GM12878 (cell line): Measurements from ENCODE around the gene TRMT1. TPM values are rescaled to one million over a fixed set of nuclear protein-coding genes. Genes with fewer than 3 reads are reported as not detected.

ENCODE experiments used
- ATAC-seq: fragments of 200-7000 bp; cut with Tn5 transposase; 3 replicates; pipeline ENCODE4 v1.9.1; 2020; ENCODE audit warnings: mild to moderate bottlenecking, moderate library complexity
- BruUV-seq: library from RNA; stranded (reverse); fragments of 400-500 nt; replicated peaks from 2 replicates; lab custom pipeline; 2021; lab: Mats Ljungman, UMichigan
- CTCF ChIA-PET: fragments of 300-600 bp; sonication (Branson Sonifier 250); formaldehyde crosslinking; extraction: SDS; loops from one replicate; lab custom pipeline; 2021; ENCODE audit warnings: inconsistent platforms; lab: Yijun Ruan, JAX
- POLR2A ChIA-PET: fragments of 350-600 bp; formaldehyde crosslinking; extraction: SDS; loops from one replicate; lab custom pipeline; 2021; ENCODE audit warnings: inconsistent platforms; lab: Charles Lee
- RAD21 ChIA-PET: fragments of 300-600 bp; sonication (Branson Sonifier 250); formaldehyde crosslinking; loops from one replicate; lab custom pipeline; 2023; ENCODE audit warnings: antibody characterized with exemption; ENCODE audit not compliant: unreplicated experiment; lab: Charles Lee
- SMC1A ChIA-PET: fragments of 300-600 bp; sonication (Branson Sonifier 250); formaldehyde crosslinking; loops from one replicate; lab custom pipeline; 2023; ENCODE audit not compliant: unreplicated experiment, uncharacterized antibody; lab: Charles Lee
- DNase-seq: peaks from one replicate; pipeline ENCODE4 v3.0.0-alpha.2; 2011; ENCODE audit warnings: low read depth, low spot score
- FAIRE-seq: peaks from 3 replicates; lab custom pipeline; 2011; peaks lifted over from hg19 to GRCh38; lab: Jason Lieb, UNC
- H2AFZ ChIP-seq: 2 replicates; pipeline ENCODE4 v1.6.0; 2011; ENCODE audit warnings: low read depth, low read length, control low read depth; ENCODE audit not compliant: control insufficient read depth
- H3K27ac ChIP-seq: 2 replicates; pipeline ENCODE4 v1.5.1; 2011; ENCODE audit warnings: control low read depth; ENCODE audit not compliant: control insufficient read depth, insufficient read depth
- H3K27me3 ChIP-seq, 2 experiments: replicated peaks in 1 of 2; 2 replicates each; pipeline versions ENCODE4 v1.6.0 to v1.6.1; 2011; ENCODE audit warnings: low read length in 1 of 2; ENCODE audit not compliant: control insufficient read depth in 2 of 2, insufficient read depth in 2 of 2
- H3K36me3 ChIP-seq, 2 experiments: 2 replicates each; pipeline ENCODE4 v1.5.1; 2011; ENCODE audit warnings: low read length in 1 of 2; ENCODE audit not compliant: control insufficient read depth in 2 of 2, insufficient read depth in 2 of 2
- H3K4me1 ChIP-seq: 2 replicates; pipeline ENCODE4 v1.6.1; 2011; ENCODE audit warnings: mild to moderate bottlenecking, low read length, moderate library complexity, mixed read lengths; ENCODE audit not compliant: control insufficient read depth, insufficient read depth
- H3K4me2 ChIP-seq: 2 replicates; pipeline ENCODE4 v1.6.0; 2011; ENCODE audit warnings: control low read depth; ENCODE audit not compliant: control insufficient read depth, insufficient read depth
- H3K4me3 ChIP-seq: fragments of 200-600 bp; sonication (generic); 2 replicates; pipeline ENCODE4 v1.5.1; 2016
- H3K79me2 ChIP-seq: 2 replicates; pipeline ENCODE4 v1.6.0; 2011; ENCODE audit warnings: low read length; ENCODE audit not compliant: control insufficient read depth, insufficient read depth
- H3K9ac ChIP-seq: 2 replicates; pipeline ENCODE4 v1.8.0; 2011; ENCODE audit warnings: low read length, control low read depth, mixed read lengths; ENCODE audit not compliant: control insufficient read depth, insufficient read depth
- H3K9me3 ChIP-seq: replicated peaks from 3 replicates; pipeline ENCODE4 v1.5.1; 2011; ENCODE audit warnings: mild to moderate bottlenecking, low read length; ENCODE audit not compliant: control insufficient read depth, insufficient read depth
- H4K20me1 ChIP-seq: 2 replicates; pipeline ENCODE4 v1.6.0; 2011; ENCODE audit not compliant: control insufficient read depth, insufficient read depth
- CREB1 ChIP-seq: IDR thresholded peaks from 2 replicates; pipeline ENCODE4 v1.6.1; 2012; ENCODE audit warnings: low read depth, mild to moderate bottlenecking, inconsistent platforms
- IKZF2 ChIP-seq, 2 experiments: fragments of 450-650 bp; IDR thresholded peaks; 2 replicates each; pipeline ENCODE4 v1.6.1; 2017; ENCODE audit warnings: mild to moderate bottlenecking in 2 of 2, moderate library complexity in 2 of 2
- LARP7 ChIP-seq: fragments of 450-650 bp; IDR thresholded peaks from 2 replicates; pipeline ENCODE4 v1.6.1; 2017; ENCODE audit warnings: mild to moderate bottlenecking
- MTA3 ChIP-seq: IDR thresholded peaks from 2 replicates; pipeline ENCODE4 v1.6.1; 2012; ENCODE audit warnings: low read length, inconsistent platforms, borderline replicate concordance
- RBBP5 ChIP-seq: fragments of 200-600 bp; sonication (generic); conservative IDR thresholded peaks from 2 replicates; pipeline ENCODE4 v1.6.1; 2016
- RELB ChIP-seq: fragments of 450-650 bp; IDR thresholded peaks from 2 replicates; pipeline ENCODE4 v1.6.1; 2017; ENCODE audit warnings: low read depth, mild to moderate bottlenecking, moderate library complexity
- SIX5 ChIP-seq: IDR thresholded peaks from 2 replicates; pipeline ENCODE4 v1.6.1; 2011; ENCODE audit warnings: mild to moderate bottlenecking, low read depth, low read length, moderate library complexity; ENCODE audit not compliant: severe bottlenecking
- ZNF687 ChIP-seq: fragments of 450-650 bp; IDR thresholded peaks from 2 replicates; pipeline ENCODE4 v1.6.1; 2017; ENCODE audit warnings: mild to moderate bottlenecking, moderate library complexity
- WGBS: methylation state at CpG from one replicate; pipeline ENCODE4 v1.1.6; 2016; ENCODE audit warnings: low lambda C conversion rate; ENCODE audit not compliant: insufficient replicate concordance, insufficient coverage; ENCODE audit errors: missing lambda C conversion rate; 5-methylcytosine and 5-hydroxymethylcytosine counted together
- in situ Hi-C: fragments of 300-500 bp; cut with MboI; formaldehyde crosslinking; loops from 9 replicates; pipeline ENCODE4 v1.14.3; 2018; ENCODE audit warnings: mixed read lengths
- intact Hi-C: fragments of 100-400 bp; cut with micrococcal nuclease; formaldehyde crosslinking; loops from one replicate; pipeline ENCODE4 v1.14.2; 2022; ENCODE audit not compliant: unreplicated experiment
- polyA plus RNA-seq, 11 experiments: library from polyadenylated mRNA; depleted of rRNA in 4 of 11; unstranded in 6 of 11; stranded (reverse) in 5 of 11; fragments of >200 nt; fragmentation: Nextera tagmentation in 4 of 11; fragmentation: Illumina TruSeq in 1 of 11; extraction: Ambion mirVana in 4 of 11; extraction: Trizol in 1 of 11; gene quantifications; 1 replicate in 1 of 11; 2 replicates in 10 of 11; pipeline versions ENCODE4 v1.2.1 to v1.2.3, GENCODE V29; 2011 to 2016; ENCODE audit warnings: inconsistent platforms in 2 of 11, missing spikeins in 2 of 11, low read depth in 1 of 11
- total RNA-seq, 4 experiments: library from RNA; depleted of rRNA in 3 of 4; stranded (reverse); fragments of >200 nt in 3 of 4; fragmentation: Illumina TruSeq in 1 of 4; extraction: Trizol in 1 of 4; gene quantifications; 2 replicates each; pipeline versions ENCODE4 v1.2.1 to v1.2.3, GENCODE V29; 2013 to 2021
- TF ChIP-seq, protein P1 (sequence below): IDR thresholded peaks from 2 replicates; pipeline ENCODE4 v1.6.1; 2012; ENCODE audit warnings: mild to moderate bottlenecking, low read depth, low read length
- TF ChIP-seq, protein P2 (sequence below): fragments of 150-350 bp; IDR thresholded peaks from 2 replicates; pipeline ENCODE4 v1.6.1; 2014; ENCODE audit warnings: mild to moderate bottlenecking, low read depth, low read length

The TRMT1 gene
- total and polyA plus RNA-seq, 10 of the 15 experiments (the other 5 are each of a cell fraction or from before 2014, with no cell fraction given), result 3.4 to 68.8 (median 34.8) TPM

DNA sequence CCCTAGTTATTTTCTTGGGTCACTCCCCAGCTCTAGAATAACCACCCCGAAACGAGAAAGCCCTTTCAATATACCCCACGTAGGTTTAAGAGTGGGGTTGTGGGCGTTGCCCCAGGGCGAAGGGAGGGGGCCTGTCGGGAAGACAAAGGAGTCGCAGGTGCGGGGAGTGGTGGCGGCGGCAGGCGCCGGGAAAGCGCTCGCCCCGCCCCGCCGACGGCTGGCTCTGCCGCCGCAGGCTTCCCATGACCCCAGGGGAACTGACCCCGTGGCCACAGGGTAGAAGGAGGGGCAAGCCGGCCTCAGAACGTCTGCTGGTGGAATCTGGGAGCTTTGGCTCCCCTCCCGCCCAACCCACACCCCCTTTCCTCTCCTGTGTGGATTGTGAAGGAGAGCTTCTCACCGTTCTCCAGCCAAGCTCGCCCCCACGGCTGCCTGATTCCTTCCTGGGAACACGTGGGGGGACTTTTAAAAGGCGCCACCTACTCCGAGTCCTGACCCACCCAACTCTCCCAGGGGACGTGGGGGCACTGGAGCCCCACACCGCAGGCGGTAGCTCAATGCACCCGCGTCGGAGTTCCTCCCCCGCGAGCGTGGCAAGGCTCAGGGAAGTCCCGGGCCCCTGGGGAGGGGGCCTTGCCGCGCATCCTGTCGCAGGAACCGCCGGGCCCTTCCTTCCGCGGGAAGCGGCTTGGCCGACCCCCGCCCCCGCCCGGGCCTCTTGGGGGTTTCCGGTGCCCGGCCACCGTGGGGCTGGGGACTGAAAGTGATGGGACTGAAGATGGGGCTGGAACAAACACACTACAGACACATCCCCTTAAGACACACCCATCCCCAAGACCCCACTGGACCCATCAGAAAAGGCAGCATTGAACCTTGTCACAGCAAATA, 39.2 kb upstream of the TRMT1 start:
- no peak for FAIRE-seq
- Histone ChIP-seq H2AFZ (no peak overlapping the region), H3K36me3 (no peaks in the 10 kb centered on the region; a peak in 2 of 4 replicates), H3K9ac (peak overlapping the region; percentile 90), H4K20me1 (no peaks in the 10 kb centered on the region), H3K27me3 (no peaks in the 10 kb centered on the region), H3K4me3 (peak overlapping the region; percentile 99), H3K4me1 (peaks cover 26% of the 10 kb centered on the region), H3K4me2 (peak overlapping the region; percentile 91), H3K27ac (peak overlapping the region; percentile 95), H3K9me3 (no peaks in the 10 kb centered on the region), H3K79me2 (peaks cover 35% of the 10 kb centered on the region)
- ChIA-PET SMC1A (interaction anchor here (0.7 to 3.9 kb wide), 9 partner anchors 8 to 107 kb away, joined by 3 to 37 read pairs (median 6); partner anchors contain the start of gene NACC1), POLR2A (interaction anchor here (0.7 to 3.3 kb wide), 12 partner anchors 8 to 691 kb away, joined by 3 to 20 read pairs (median 5); partner anchors contain the start of gene NACC1), RAD21 (interaction anchor here (0.6 to 4.7 kb wide), 15 partner anchors 8 to 706 kb away, joined by 3 to 39 read pairs (median 3); partner anchors contain the start of gene NACC1), CTCF (interaction anchor here (0.8 to 2.3 kb wide), 17 partner anchors 9 to 255 kb away, joined by 3 to 11 read pairs (median 4); partner anchors contain the start of gene NACC1)
- intact Hi-C loops (loop anchor here (1.0 to 10.0 kb wide), 5 partner anchors 12 to 849 kb away; partner anchors contain the start of gene RFX1), in situ Hi-C loops (loop anchor here (10.0 to 25.0 kb wide), 3 partner anchors 689 to 1568 kb away; partner anchors contain the start of genes ACP5 and ZNF627)
- no TSS peak for BruUV-seq
- 1% methylated on average over 33 of the region's 55 CpGs for WGBS
- no peak for DNase-seq
- peak; percentile 28 for ATAC-seq
- peak; percentile 90 for TF ChIP-seq LARP7
- TF ChIP-seq, protein P1, sequence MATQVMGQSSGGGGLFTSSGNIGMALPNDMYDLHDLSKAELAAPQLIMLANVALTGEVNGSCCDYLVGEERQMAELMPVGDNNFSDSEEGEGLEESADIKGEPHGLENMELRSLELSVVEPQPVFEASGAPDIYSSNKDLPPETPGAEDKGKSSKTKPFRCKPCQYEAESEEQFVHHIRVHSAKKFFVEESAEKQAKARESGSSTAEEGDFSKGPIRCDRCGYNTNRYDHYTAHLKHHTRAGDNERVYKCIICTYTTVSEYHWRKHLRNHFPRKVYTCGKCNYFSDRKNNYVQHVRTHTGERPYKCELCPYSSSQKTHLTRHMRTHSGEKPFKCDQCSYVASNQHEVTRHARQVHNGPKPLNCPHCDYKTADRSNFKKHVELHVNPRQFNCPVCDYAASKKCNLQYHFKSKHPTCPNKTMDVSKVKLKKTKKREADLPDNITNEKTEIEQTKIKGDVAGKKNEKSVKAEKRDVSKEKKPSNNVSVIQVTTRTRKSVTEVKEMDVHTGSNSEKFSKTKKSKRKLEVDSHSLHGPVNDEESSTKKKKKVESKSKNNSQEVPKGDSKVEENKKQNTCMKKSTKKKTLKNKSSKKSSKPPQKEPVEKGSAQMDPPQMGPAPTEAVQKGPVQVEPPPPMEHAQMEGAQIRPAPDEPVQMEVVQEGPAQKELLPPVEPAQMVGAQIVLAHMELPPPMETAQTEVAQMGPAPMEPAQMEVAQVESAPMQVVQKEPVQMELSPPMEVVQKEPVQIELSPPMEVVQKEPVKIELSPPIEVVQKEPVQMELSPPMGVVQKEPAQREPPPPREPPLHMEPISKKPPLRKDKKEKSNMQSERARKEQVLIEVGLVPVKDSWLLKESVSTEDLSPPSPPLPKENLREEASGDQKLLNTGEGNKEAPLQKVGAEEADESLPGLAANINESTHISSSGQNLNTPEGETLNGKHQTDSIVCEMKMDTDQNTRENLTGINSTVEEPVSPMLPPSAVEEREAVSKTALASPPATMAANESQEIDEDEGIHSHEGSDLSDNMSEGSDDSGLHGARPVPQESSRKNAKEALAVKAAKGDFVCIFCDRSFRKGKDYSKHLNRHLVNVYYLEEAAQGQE, result no peak; the same call in 1 of the 2 replicates
- peak; percentile 96 to 98 for TF ChIP-seq IKZF2 (IDR thresholded peaks at IDR 0.05)
- TF ChIP-seq, protein P2, sequence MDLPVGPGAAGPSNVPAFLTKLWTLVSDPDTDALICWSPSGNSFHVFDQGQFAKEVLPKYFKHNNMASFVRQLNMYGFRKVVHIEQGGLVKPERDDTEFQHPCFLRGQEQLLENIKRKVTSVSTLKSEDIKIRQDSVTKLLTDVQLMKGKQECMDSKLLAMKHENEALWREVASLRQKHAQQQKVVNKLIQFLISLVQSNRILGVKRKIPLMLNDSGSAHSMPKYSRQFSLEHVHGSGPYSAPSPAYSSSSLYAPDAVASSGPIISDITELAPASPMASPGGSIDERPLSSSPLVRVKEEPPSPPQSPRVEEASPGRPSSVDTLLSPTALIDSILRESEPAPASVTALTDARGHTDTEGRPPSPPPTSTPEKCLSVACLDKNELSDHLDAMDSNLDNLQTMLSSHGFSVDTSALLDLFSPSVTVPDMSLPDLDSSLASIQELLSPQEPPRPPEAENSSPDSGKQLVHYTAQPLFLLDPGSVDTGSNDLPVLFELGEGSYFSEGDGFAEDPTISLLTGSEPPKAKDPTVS, result 0 out of 2 replicates have a peak, but pooled peaks have one; percentile 30
- no peak; the same call in 1 of the 2 replicates for TF ChIP-seq ZNF687
- no peak for TF ChIP-seq CREB1
- peak; percentile 92 for TF ChIP-seq RELB
- no peak for TF ChIP-seq MTA3
- no peak for TF ChIP-seq RBBP5
- peak; percentile 5 for TF ChIP-seq SIX5
